GM06990 (cell line): ENCODE data around the gene CLCN4.

Experiments
- DNase-seq: peaks from one replicate; pipeline ENCODE4 v3.0.0-alpha.2; 2011; ENCODE audit not compliant: insufficient read length; ENCODE audit errors: extremely low read depth
- H3K27me3 ChIP-seq: replicated peaks from 2 replicates; pipeline ENCODE4 v1.6.0; 2011; ENCODE audit warnings: low read length; ENCODE audit not compliant: control insufficient read depth, insufficient read depth
- H3K36me3 ChIP-seq: 2 replicates; pipeline ENCODE4 v1.5.1; 2011; ENCODE audit warnings: low read length; ENCODE audit not compliant: control insufficient read depth, insufficient read depth
- H3K4me3 ChIP-seq: replicated peaks from 2 replicates; pipeline ENCODE4 v1.5.1; 2011; ENCODE audit warnings: low read depth, mild to moderate bottlenecking, control low read depth, low read length
- CTCF ChIP-seq: IDR thresholded peaks from 2 replicates; pipeline ENCODE4 v1.5.1; 2011; ENCODE audit warnings: low read length, control low read depth, mild to moderate bottlenecking, inconsistent platforms; ENCODE audit not compliant: insufficient read depth, poor library complexity, severe bottlenecking

CLCN4 gene

GRCh38 chrX:10155137-10155536 is 1.6 kb upstream of the CLCN4 start:
- Histone ChIP-seq H3K27me3 (no peaks in the 10 kb centered on the region), H3K4me3 (no peak overlapping the region), H3K36me3 (no peaks in the 10 kb centered on the region)
- TF ChIP-seq CTCF = no peak
- DNase-seq = no peak

- DNase-seq = no peak
- H3K36me3 ChIP-seq = no peaks in the 10 kb centered on the region
- no peak for TF ChIP-seq CTCF
- H3K27me3 ChIP-seq = no peaks in the 10 kb centered on the region
- peak overlapping the region; percentile 54 for H3K4me3 ChIP-seq
Measured at GRCh38 chrX:10157032-10157341, 212 bp downstream of the CLCN4 start.

GRCh38 chrX:10157543-10157942 is 768 bp downstream of the CLCN4 start:
- no peaks in the 10 kb centered on the region for H3K36me3 ChIP-seq
- H3K4me3 ChIP-seq = peak overlapping the region; percentile 54
- no peak for DNase-seq
- TF ChIP-seq CTCF = no peak
- H3K27me3 ChIP-seq = no peaks in the 10 kb centered on the region

GRCh38 chrX:10158279-10159144 is 1.7 kb downstream of the CLCN4 start:
- DNase-seq = peak; percentile 38
- no peak for TF ChIP-seq CTCF
- H3K36me3 ChIP-seq = no peaks in the 10 kb centered on the region
- H3K27me3 ChIP-seq = no peaks in the 10 kb centered on the region
- H3K4me3 ChIP-seq = peak overlapping the region; percentile 54

GRCh38 chrX:10159145-10159468 is 2.3 kb downstream of the CLCN4 start:
- Histone ChIP-seq H3K4me3 (no peak overlapping the region), H3K27me3 (no peaks in the 10 kb centered on the region), H3K36me3 (no peaks in the 10 kb centered on the region)
- no peak for DNase-seq
- no peak for TF ChIP-seq CTCF

- TF ChIP-seq CTCF = no peak
- Histone ChIP-seq H3K27me3 (no peaks in the 10 kb centered on the region), H3K36me3 (no peaks in the 10 kb centered on the region; the same call in 1 of the 2 replicates), H3K4me3 (no peak overlapping the region)
- no peak for DNase-seq
Measured at GRCh38 chrX:10160211-10160610, 3.4 kb downstream of the CLCN4 start.
